Thyroid gland (tissue), 4 donors: ENCODE results near the gene FLT1.

Source experiments
- POLR2A ChIP-seq, 2 donors: fragments of 450-650 bp; IDR thresholded peaks; one replicate each; pipeline ENCODE4 v1.6.1; 2017; ENCODE audit warnings: antibody characterized with exemption in 2 of 2, mild to moderate bottlenecking in 2 of 2, moderate library complexity in 1 of 2
- TF ChIP-seq, protein P1 (sequence below), 6 experiments: fragments of 200-600 bp in 3 of 6; fragments of 450-650 bp in 3 of 6; sonication (generic) in 3 of 6; IDR thresholded peaks; one replicate each; pipeline ENCODE4 v1.5.1; 2016 to 2019; ENCODE audit warnings: antibody characterized with exemption in 6 of 6, mild to moderate bottlenecking in 2 of 6, inconsistent platforms in 1 of 6, moderate library complexity in 1 of 6

DNA sequence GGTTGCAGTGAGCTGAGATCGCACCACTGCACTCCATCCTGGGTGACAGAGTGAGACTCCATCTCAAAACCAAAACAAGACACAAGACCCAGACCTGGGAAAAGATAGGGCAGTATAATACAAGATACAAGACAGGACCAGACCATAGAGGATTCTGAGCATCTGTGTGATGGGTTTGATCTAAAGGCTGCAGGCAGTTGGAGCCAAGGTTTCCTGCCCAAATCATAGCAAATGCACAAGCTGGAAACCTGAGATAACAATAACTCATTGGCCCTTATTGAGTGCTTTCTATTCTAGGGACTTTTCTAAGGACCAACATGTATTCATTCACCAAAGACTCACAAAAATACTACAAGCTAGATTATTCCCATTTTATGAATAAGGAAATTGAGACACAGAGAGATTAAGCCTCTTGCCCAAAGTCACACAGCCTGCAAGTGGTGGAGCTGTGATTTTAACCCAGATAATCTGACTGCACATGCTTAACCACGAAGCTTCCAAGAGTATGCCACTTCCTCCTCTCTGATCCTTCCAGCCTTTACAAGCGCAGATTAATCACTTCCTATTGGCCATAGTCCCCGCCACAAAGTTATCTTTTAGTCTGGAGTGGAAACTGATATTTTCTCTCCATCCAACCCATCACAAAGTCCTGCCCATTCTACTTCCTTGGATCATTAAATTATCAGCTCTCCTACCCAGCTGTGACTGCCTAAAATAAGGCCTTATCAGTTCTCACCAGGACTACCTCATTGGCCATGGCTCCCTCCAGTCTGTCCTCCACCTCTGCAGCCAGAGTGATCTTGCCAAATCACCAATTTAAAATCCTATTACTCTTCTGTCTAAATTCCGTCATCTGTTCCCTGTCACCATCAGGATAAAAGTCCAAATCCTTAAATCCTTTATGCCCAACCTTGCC, 147.2 kb downstream of the FLT1 start:
- TF ChIP-seq, protein P1, sequence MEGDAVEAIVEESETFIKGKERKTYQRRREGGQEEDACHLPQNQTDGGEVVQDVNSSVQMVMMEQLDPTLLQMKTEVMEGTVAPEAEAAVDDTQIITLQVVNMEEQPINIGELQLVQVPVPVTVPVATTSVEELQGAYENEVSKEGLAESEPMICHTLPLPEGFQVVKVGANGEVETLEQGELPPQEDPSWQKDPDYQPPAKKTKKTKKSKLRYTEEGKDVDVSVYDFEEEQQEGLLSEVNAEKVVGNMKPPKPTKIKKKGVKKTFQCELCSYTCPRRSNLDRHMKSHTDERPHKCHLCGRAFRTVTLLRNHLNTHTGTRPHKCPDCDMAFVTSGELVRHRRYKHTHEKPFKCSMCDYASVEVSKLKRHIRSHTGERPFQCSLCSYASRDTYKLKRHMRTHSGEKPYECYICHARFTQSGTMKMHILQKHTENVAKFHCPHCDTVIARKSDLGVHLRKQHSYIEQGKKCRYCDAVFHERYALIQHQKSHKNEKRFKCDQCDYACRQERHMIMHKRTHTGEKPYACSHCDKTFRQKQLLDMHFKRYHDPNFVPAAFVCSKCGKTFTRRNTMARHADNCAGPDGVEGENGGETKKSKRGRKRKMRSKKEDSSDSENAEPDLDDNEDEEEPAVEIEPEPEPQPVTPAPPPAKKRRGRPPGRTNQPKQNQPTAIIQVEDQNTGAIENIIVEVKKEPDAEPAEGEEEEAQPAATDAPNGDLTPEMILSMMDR (IDR thresholded peaks at IDR 0.05), result no peak
- TF ChIP-seq POLR2A (IDR thresholded peaks at IDR 0.05), result no peak
